PC-3 (cell line): ENCODE measurements around the gene ZNF74.

Experiments
- CTCF ChIP-seq: fragments of 300-600 bp; sonication (generic); conservative IDR thresholded peaks from 2 replicates; pipeline ENCODE4 v1.5.1; 2017; ENCODE audit warnings: antibody characterized with exemption, low read depth, mild to moderate bottlenecking, low read length
- EZH2 ChIP-seq: fragments of 300-600 bp; sonication (generic); IDR thresholded peaks from one replicate; pipeline ENCODE4 v1.6.1; 2017; ENCODE audit warnings: antibody characterized with exemption, mild to moderate bottlenecking, low read length; ENCODE audit not compliant: unreplicated experiment
- EZH2phosphoT487 ChIP-seq: fragments of 300-600 bp; sonication (generic); IDR thresholded peaks from 2 replicates; pipeline ENCODE4 v1.6.1; 2018; ENCODE audit warnings: mild to moderate bottlenecking, antibody characterized with exemption, low read length, borderline replicate concordance

DNA sequence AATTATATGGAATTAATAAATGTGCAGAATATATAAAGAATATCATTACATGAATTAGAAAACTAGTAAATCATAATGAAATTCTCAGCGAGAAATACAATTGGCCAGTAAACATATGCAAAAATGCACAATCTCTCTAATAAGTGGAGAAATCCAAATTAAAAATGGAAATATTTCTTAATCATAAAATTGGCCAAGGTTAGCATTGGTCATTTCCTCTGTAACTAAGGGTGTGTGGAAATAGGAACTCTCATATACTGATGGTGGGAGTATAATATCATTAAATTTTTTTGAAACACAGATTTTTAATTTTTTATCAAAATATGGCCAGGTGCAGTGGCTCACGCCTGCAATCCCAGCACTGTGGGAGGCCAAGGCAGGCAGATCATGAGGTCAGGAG, 7.6 kb upstream of the ZNF74 start:
- TF ChIP-seq EZH2phosphoT487 (no peak), EZH2 (no peak), CTCF (no peak)
